GM12878 (cell line): Measurements from ENCODE around the gene STAT3.

Source experiments
- EZH2 ChIP-seq: IDR thresholded peaks from 2 replicates; pipeline ENCODE4 v1.6.1; 2012; ENCODE audit warnings: low read depth, mild to moderate bottlenecking, control low read depth, inconsistent platforms, low read length, borderline replicate concordance; ENCODE audit not compliant: control insufficient read depth
- NFYB ChIP-seq: IDR thresholded peaks from 2 replicates; pipeline ENCODE4 v1.6.1; 2011; ENCODE audit warnings: low read depth, mild to moderate bottlenecking, low read length, improper control_type of control experiment, moderate library complexity; ENCODE audit not compliant: insufficient read depth
- RAD21 ChIP-seq: IDR thresholded peaks from 2 replicates; pipeline ENCODE4 v1.6.1; 2011; ENCODE audit warnings: mild to moderate bottlenecking, low read depth, low read length, moderate library complexity; ENCODE audit not compliant: insufficient read depth
- SIN3A ChIP-seq: IDR thresholded peaks from 2 replicates; pipeline ENCODE4 v1.6.1; 2012; ENCODE audit warnings: low read depth, low read length, improper control_type of control experiment
- TF ChIP-seq, protein P1 (sequence below), 3 experiments: IDR thresholded peaks in 2 of 3; conservative IDR thresholded peaks in 1 of 3; 2 replicates each; pipeline ENCODE4 v1.5.1; 2011; ENCODE audit warnings: low read depth in 3 of 3, low read length in 3 of 3, mild to moderate bottlenecking in 3 of 3, control low read depth in 2 of 3, moderate library complexity in 2 of 3, inconsistent platforms in 1 of 3, mixed read lengths in 1 of 3; ENCODE audit not compliant: control insufficient read depth in 2 of 3, insufficient read depth in 1 of 3; ENCODE audit errors: extremely low read depth in 1 of 3
- TF ChIP-seq, protein P2 (sequence below): fragments of 450-650 bp; IDR thresholded peaks from 2 replicates; pipeline ENCODE4 v1.6.1; 2014; ENCODE audit warnings: mild to moderate bottlenecking

DNA sequence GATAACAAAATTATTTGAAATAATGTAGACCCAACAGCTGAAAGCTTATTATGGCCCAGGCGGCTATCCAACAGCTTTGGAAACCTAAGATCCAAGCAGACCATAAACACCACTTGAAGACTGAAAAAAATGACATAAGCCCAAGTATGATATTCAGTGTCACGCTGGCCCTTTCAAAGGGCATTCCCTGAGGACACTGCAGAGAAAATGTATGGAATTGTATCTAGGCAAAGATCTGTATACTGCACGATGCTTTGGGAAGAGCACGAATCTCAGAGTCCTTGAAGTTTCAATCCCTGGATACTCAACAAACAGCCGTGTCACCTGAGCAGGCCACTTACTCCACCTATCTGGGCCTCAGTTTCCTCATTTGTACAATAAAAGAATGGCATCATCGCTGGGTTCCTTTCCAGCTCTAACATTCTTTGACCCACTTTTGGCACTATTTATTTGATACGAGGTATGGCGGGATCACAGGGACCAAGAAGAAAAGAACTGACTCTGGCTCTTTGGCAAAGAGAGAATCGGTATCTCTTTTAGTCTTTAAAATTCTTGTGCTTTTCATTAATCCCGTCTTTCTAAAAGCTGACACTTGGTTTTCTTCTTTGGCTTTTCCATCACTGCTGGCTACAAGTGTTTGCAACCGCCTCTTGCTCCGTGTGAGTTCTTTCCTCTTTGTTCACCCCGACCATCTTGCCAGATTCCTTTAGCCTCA is 113.3 kb downstream of the STAT3 start:
- TF ChIP-seq, protein P1, sequence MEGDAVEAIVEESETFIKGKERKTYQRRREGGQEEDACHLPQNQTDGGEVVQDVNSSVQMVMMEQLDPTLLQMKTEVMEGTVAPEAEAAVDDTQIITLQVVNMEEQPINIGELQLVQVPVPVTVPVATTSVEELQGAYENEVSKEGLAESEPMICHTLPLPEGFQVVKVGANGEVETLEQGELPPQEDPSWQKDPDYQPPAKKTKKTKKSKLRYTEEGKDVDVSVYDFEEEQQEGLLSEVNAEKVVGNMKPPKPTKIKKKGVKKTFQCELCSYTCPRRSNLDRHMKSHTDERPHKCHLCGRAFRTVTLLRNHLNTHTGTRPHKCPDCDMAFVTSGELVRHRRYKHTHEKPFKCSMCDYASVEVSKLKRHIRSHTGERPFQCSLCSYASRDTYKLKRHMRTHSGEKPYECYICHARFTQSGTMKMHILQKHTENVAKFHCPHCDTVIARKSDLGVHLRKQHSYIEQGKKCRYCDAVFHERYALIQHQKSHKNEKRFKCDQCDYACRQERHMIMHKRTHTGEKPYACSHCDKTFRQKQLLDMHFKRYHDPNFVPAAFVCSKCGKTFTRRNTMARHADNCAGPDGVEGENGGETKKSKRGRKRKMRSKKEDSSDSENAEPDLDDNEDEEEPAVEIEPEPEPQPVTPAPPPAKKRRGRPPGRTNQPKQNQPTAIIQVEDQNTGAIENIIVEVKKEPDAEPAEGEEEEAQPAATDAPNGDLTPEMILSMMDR (IDR thresholded peaks at IDR 0.05 in 2 of 3, conservative IDR thresholded peaks at IDR 0.05 in 1 of 3; ENCODE audit: control insufficient read depth in 2 of 3, extremely low read depth in 1 of 3, insufficient read depth in 1 of 3, low read depth in 3 of 3, low read length in 3 of 3), result no peak
- TF ChIP-seq EZH2 (no peak), RAD21 (no peak), NFYB (no peak), SIN3A (no peak)
- TF ChIP-seq, protein P2, sequence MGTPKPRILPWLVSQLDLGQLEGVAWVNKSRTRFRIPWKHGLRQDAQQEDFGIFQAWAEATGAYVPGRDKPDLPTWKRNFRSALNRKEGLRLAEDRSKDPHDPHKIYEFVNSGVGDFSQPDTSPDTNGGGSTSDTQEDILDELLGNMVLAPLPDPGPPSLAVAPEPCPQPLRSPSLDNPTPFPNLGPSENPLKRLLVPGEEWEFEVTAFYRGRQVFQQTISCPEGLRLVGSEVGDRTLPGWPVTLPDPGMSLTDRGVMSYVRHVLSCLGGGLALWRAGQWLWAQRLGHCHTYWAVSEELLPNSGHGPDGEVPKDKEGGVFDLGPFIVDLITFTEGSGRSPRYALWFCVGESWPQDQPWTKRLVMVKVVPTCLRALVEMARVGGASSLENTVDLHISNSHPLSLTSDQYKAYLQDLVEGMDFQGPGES, result no peak
